HL-60 (cell line): ENCODE data around the gene ATP1A2.

Experiments
- GABPA ChIP-seq: IDR thresholded peaks from 2 replicates; pipeline ENCODE4 v1.6.1; 2012; ENCODE audit warnings: low read depth
- TF ChIP-seq, protein P1 (sequence below): IDR thresholded peaks from one replicate; pipeline ENCODE4 v1.5.1; 2011; ENCODE audit warnings: low read length, control low read depth, inconsistent platforms; ENCODE audit not compliant: insufficient read depth

DNA sequence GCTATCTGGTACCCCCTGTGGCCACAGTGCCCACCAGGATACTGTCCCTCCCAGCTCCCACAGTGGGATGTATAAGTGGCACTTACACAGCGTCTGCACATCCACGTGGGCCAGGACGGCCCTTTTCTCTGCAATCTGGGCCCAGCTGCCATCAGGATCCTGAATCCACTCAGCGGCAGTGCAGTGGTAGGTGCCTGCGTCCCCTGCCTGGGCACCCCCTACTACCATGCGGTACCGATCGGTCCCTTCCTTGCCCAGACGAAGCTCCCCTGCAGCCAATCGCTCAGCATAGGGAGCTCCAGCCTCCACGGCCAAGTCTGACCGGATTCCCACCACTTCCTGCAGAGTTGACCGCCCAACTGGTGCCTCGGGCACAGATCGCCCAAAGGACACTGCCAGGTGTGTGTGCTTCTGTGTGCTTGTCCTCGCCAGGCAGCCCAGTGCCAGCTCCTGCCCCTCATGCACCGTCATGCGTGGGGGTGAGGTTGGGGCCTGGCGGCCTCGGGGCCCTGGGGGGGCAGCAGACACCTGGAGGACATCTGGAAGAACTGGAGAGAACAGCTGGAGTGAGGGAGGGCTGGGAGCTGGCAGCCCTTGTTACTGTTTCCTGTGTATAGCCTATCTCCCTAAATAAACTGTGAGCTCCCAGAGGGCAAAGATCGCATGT, 21.8 kb upstream of the ATP1A2 start:
- TF ChIP-seq, protein P1, sequence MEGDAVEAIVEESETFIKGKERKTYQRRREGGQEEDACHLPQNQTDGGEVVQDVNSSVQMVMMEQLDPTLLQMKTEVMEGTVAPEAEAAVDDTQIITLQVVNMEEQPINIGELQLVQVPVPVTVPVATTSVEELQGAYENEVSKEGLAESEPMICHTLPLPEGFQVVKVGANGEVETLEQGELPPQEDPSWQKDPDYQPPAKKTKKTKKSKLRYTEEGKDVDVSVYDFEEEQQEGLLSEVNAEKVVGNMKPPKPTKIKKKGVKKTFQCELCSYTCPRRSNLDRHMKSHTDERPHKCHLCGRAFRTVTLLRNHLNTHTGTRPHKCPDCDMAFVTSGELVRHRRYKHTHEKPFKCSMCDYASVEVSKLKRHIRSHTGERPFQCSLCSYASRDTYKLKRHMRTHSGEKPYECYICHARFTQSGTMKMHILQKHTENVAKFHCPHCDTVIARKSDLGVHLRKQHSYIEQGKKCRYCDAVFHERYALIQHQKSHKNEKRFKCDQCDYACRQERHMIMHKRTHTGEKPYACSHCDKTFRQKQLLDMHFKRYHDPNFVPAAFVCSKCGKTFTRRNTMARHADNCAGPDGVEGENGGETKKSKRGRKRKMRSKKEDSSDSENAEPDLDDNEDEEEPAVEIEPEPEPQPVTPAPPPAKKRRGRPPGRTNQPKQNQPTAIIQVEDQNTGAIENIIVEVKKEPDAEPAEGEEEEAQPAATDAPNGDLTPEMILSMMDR, result no peak
- no peak for TF ChIP-seq GABPA
